ENCODE data around the gene RBM12. TPM values are rescaled to one million over a fixed set of nuclear protein-coding genes. Genes with fewer than 3 reads are reported as not detected.

RBM12 gene
- total and polyA plus RNA-seq, 8 donors, result 69.5 to 103 (median 85.5) TPM

DNA sequence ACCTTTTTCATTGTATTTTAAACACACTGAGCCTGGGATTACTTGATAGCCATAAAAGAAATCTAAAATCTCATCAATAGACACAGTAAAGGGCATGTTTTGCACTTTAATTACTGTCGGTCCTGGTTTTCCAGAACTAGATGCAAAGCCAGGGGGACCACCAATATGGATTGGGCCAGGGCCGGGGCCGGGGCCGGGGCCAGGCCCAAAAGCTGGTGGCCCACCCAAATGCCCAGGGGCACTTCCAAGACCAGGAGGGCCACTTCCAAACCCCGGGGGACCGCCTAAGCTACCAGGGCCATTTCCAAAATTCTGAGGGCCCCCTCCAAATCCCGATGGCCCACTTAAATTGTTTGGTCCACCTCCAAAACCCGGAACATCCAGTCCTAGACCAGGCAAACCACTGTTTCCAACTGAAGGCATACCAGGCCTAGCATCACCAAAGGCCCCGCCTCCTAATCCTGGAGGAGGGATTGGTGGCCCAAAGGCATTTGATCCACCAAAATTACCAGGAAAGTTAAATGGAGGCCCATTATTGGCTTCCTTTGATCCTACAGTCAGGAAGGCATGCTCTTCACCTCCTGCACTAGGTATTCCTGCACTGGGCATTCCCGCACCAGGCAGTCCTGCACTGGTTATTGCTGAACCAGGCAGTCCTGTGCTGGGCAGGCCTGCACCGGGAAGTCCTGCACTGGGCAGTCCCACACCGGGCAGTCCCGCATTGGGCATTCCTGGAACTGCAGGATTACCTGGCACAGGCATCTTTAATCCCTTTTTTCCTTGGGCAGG lies 11.9 kb downstream of the RBM12 start:
- H3K36me3 ChIP-seq, result peaks cover 3 to 42% of the 10 kb centered on the region in 2 donors
- H3K4me1 ChIP-seq, result peaks cover 14 to 42% of the 10 kb centered on the region in 2 donors
- ATAC-seq (no peak), DNase-seq (no peak)
- H3K9me3 ChIP-seq, result no peaks in the 10 kb centered on the region
- intact Hi-C loops (cut with DNase I), result no loop called here
- no peak overlapping the region for H3K4me3 ChIP-seq
- H3K27me3 ChIP-seq, result no peaks in the 10 kb centered on the region
- TF ChIP-seq, protein P1, sequence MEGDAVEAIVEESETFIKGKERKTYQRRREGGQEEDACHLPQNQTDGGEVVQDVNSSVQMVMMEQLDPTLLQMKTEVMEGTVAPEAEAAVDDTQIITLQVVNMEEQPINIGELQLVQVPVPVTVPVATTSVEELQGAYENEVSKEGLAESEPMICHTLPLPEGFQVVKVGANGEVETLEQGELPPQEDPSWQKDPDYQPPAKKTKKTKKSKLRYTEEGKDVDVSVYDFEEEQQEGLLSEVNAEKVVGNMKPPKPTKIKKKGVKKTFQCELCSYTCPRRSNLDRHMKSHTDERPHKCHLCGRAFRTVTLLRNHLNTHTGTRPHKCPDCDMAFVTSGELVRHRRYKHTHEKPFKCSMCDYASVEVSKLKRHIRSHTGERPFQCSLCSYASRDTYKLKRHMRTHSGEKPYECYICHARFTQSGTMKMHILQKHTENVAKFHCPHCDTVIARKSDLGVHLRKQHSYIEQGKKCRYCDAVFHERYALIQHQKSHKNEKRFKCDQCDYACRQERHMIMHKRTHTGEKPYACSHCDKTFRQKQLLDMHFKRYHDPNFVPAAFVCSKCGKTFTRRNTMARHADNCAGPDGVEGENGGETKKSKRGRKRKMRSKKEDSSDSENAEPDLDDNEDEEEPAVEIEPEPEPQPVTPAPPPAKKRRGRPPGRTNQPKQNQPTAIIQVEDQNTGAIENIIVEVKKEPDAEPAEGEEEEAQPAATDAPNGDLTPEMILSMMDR (IDR thresholded peaks at IDR 0.05), result no peak
- no peak overlapping the region for H3K27ac ChIP-seq

- intact Hi-C loops (cut with DNase I), result no loop called here
These were observed 12.7 kb downstream of the RBM12 start for GRCh38 chr20:35651958-35652357.

GRCh38 chr20:35650632-35651031 lies 14.1 kb downstream of the RBM12 start:
- Histone ChIP-seq H3K27ac (no peak overlapping the region), H3K27me3 (no peaks in the 10 kb centered on the region), H3K36me3 (peaks cover 3 to 37% of the 10 kb centered on the region in 2 donors), H3K4me3 (no peak overlapping the region), H3K9me3 (no peaks in the 10 kb centered on the region), H3K4me1 (peaks cover 6 to 34% of the 10 kb centered on the region in 2 donors)
- intact Hi-C loops (cut with DNase I), result no loop called here
- TF ChIP-seq, protein P1 (IDR thresholded peaks at IDR 0.05), result no peak
- no peak for ATAC-seq
- no peak for DNase-seq

More at GRCh38 chr20:35651958-35652357, 12.7 kb downstream of the RBM12 start:
- ATAC-seq (no peak), DNase-seq (no peak)
- H3K27ac ChIP-seq, result no peak overlapping the region
- H3K4me1 ChIP-seq, result peaks cover 6 to 34% of the 10 kb centered on the region in 2 donors
- TF ChIP-seq, protein P1 (IDR thresholded peaks at IDR 0.05), result no peak
- no peaks in the 10 kb centered on the region for H3K27me3 ChIP-seq
- peaks cover 3 to 42% of the 10 kb centered on the region in 2 donors for H3K36me3 ChIP-seq
- no peaks in the 10 kb centered on the region for H3K9me3 ChIP-seq
- no peak overlapping the region for H3K4me3 ChIP-seq

GRCh38 chr20:35648836-35649235 lies 15.9 kb downstream of the RBM12 start:
- intact Hi-C loops (cut with DNase I), result no loop called here
- H3K4me3 ChIP-seq, result no peak overlapping the region
- ATAC-seq, result no peak

GRCh38 chr20:35644806-35645205 lies 19.9 kb downstream of the RBM12 start:
- H3K4me3 ChIP-seq, result no peak overlapping the region
- H3K9me3 ChIP-seq, result no peaks in the 10 kb centered on the region
- TF ChIP-seq, protein P1 (IDR thresholded peaks at IDR 0.05), result no peak
- DNase-seq (no peak), ATAC-seq (no peak)
- H3K27ac ChIP-seq, result no peak overlapping the region
- H3K4me1 ChIP-seq, result peaks cover 6 to 28% of the 10 kb centered on the region in 2 donors
- intact Hi-C loops (cut with DNase I), result no loop called here
- no peaks in the 10 kb centered on the region for H3K36me3 ChIP-seq
- H3K27me3 ChIP-seq, result no peaks in the 10 kb centered on the region

More at GRCh38 chr20:35648836-35649235, 15.9 kb downstream of the RBM12 start:
- H3K36me3 ChIP-seq, result peaks cover 1 to 20% of the 10 kb centered on the region in 2 donors
- no peak overlapping the region for H3K27ac ChIP-seq
- H3K4me1 ChIP-seq, result peaks cover 6 to 38% of the 10 kb centered on the region in 2 donors
- peak in 1 of 4 donors; percentile 19 for DNase-seq
- TF ChIP-seq, protein P1 (IDR thresholded peaks at IDR 0.05), result no peak
- H3K27me3 ChIP-seq, result no peaks in the 10 kb centered on the region
- no peaks in the 10 kb centered on the region for H3K9me3 ChIP-seq

Data from left lung (tissue), 10 donors.